Measurements from ENCODE around the gene TAS1R1.

Gene TAS1R1

DNA sequence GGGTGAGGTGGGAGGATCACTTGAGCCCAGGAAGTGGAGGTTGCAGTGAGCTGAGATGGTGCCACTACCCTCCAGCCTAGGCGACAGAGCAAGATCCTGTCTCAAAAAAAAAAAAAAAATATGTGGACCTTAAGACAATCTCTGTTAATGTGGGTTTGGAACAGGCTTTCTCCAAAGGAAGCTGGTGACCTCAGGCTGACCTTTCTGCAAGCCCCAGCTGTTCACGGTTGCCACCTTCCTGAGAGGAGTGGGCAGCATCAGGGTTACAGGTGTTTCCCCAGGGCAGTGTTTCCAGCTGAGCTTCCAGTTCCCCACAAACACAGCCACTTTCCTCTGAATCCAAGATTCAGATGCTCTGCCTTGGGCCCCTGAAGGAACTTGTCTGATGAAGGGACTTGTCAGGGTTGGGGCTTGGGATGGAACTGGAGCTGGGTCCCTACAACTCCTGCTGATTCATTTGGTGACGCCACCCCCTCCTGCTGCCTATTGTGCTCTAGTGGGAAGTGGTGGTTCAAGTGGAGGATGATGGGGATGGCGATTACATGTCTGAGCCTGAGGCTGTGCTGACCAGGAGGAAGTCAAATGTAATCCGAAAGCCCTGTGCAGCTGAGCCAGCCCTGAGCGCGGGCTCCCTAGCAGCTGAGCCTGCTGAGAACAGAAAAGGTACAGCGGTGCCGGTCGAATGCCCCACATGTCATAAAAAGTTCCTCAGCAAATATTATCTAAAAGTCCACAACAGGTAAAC lies 26.6 kb downstream of the TAS1R1 start:
- TF ChIP-seq, protein P1, sequence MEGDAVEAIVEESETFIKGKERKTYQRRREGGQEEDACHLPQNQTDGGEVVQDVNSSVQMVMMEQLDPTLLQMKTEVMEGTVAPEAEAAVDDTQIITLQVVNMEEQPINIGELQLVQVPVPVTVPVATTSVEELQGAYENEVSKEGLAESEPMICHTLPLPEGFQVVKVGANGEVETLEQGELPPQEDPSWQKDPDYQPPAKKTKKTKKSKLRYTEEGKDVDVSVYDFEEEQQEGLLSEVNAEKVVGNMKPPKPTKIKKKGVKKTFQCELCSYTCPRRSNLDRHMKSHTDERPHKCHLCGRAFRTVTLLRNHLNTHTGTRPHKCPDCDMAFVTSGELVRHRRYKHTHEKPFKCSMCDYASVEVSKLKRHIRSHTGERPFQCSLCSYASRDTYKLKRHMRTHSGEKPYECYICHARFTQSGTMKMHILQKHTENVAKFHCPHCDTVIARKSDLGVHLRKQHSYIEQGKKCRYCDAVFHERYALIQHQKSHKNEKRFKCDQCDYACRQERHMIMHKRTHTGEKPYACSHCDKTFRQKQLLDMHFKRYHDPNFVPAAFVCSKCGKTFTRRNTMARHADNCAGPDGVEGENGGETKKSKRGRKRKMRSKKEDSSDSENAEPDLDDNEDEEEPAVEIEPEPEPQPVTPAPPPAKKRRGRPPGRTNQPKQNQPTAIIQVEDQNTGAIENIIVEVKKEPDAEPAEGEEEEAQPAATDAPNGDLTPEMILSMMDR (conservative IDR thresholded peaks at IDR 0.05), result no peak
- H3K27ac ChIP-seq, result peak overlapping the region; percentile 84

DNA sequence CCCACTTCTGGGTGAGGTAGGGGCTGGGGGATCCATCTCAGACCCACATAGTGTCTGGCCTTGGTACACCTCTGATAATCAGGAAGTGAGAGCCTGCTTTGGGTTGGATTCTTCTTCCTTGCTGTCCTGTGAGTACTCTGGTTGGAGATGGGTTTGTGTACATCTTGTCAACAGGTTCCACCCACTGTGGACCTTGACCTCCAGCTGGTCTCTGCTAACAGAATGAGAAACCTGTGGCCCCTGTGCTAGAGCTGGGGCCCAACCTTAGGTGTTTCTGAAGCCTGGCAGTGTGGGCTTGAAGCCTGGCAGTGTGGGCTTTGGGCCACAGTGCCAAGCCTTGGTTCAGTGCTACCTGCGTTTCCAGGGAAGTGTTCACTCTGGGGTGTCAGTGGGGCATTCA lies 27.3 kb downstream of the TAS1R1 start:
- H3K27ac ChIP-seq, result peak overlapping the region; percentile 84
- TF ChIP-seq, protein P1 (conservative IDR thresholded peaks at IDR 0.05), result no peak

- no peak overlapping the region for H3K27ac ChIP-seq
Measured at GRCh38 chr1:6584126-6585080, 29.3 kb downstream of the TAS1R1 start.

DNA sequence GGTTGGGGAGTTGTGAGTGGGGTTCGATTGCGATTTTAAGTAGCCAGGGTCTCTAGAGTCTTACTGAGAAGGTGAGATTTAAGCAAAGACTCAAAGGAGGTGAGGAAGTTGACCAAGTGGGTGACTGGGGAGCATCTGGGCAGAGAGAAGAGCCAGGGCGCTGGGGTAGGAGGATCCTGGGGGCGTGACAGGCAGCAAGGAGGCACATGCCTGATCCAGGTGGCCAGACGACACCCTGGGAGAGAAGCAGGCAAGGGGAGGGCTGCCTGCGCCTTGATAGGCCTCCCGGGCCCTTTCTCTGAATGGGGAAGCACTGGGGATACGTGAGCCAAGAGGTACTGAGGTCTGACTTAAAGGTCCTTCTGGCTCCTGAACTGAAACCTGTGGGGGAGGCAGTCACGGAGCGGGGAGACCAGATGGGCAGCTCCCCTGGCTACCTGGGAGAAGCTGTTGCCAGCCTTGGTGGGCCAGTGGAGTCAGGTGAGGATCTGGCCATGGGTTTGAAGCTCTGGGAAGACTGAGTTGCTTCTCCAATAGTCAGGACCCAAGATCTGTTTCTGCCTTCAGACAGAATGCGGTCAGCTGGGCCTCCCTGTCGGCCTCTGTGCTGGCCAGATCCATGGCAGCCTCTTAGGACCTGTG lies 30.1 kb downstream of the TAS1R1 start:
- TF ChIP-seq, protein P1 (conservative IDR thresholded peaks at IDR 0.05), result no peak
- no peak overlapping the region for H3K27ac ChIP-seq

More at GRCh38 chr1:6584126-6585080, 29.3 kb downstream of the TAS1R1 start:
- TF ChIP-seq, protein P1 (conservative IDR thresholded peaks at IDR 0.05), result no peak; the same call in 1 of the 2 replicates

DNA sequence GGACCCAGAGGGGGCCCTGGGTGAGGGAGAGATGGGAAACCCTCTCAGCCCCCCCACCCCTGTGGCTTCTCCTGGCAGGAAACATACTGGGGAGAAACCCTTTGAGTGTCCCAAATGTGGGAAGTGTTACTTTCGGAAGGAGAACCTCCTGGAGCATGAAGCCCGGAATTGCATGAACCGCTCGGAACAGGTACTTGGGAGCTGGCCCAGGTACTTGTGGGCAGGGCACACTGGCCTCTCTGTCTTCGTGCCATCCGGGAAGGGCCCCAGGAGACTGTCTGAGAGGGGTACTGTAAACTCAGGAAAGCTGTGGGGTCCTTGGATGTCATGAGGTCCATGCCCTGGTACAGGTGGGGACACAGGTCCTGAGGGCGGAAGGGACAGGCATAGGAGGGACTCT lies 30.7 kb downstream of the TAS1R1 start:
- TF ChIP-seq, protein P1 (conservative IDR thresholded peaks at IDR 0.05), result no peak
- no peak overlapping the region for H3K27ac ChIP-seq

DNA sequence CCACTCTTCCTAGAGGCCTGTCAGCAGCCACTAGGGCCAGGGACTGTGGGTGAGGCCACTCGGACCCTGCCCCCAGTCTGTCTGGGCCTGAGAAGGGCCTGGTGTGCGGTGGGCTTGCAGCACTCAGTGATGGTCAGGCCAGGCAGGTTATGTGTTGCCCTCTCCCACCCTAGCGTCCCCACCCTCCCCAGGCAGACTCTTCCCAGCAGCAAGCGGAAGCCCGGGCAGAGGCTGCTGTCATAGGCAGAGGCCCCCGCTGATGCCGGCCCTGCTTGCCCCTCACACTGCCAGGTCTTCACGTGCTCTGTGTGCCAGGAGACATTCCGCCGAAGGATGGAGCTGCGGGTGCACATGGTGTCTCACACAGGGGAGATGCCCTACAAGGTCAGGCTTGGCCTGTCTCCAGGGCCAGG lies 31.3 kb downstream of the TAS1R1 start:
- TF ChIP-seq, protein P1 (conservative IDR thresholded peaks at IDR 0.05), result no peak
- H3K27ac ChIP-seq, result no peak overlapping the region

All from VCaP (cell line).